PC-3 (cell line): ENCODE measurements around the gene BARHL2. TPM values are rescaled to one million over a fixed set of nuclear protein-coding genes. Genes with fewer than 3 reads are reported as not detected.

Source experiments
- ATAC-seq: fragments of 200-7000 bp; cut with Tn5 transposase; 2 replicates; pipeline ENCODE4 v1.9.1; 2020; ENCODE audit warnings: mild to moderate bottlenecking, moderate library complexity
- BruUV-seq: library from RNA; stranded (reverse); fragments of 400-500 nt; replicated peaks from 2 replicates; lab custom pipeline; 2021; lab: Mats Ljungman, UMichigan
- CTCF ChIA-PET: fragments of 300-600 bp; sonication (Branson Sonifier 250); formaldehyde crosslinking; loops from one replicate; lab custom pipeline; 2022; ENCODE audit warnings: antibody characterized with exemption; lab: Charles Lee
- POLR2A ChIA-PET: fragments of 300-600 bp; sonication (Branson Sonifier 250); formaldehyde crosslinking; loops from one replicate; lab custom pipeline; 2022; ENCODE audit warnings: antibody characterized with exemption; ENCODE audit not compliant: unreplicated experiment; lab: Charles Lee
- DNase-seq: peaks from one replicate; pipeline ENCODE4 v3.0.0-alpha.2; 2015
- H2AFZ ChIP-seq: fragments of 300-600 bp; sonication (generic); 2 replicates; pipeline ENCODE4 v1.6.0; 2016; ENCODE audit warnings: antibody characterized with exemption, low read length
- H3F3A ChIP-seq: fragments of 300-600 bp; sonication (generic); one replicate; pipeline ENCODE4 v1.6.0; 2017; ENCODE audit warnings: antibody characterized with exemption, low read length, control low read depth, mild to moderate bottlenecking; ENCODE audit not compliant: unreplicated experiment
- H3K27ac ChIP-seq: fragments of 300-600 bp; sonication (generic); 2 replicates; pipeline ENCODE4 v1.5.1; 2016; ENCODE audit warnings: mild to moderate bottlenecking, low read length
- H3K27me3 ChIP-seq: fragments of 300-600 bp; sonication (generic); 2 replicates; pipeline ENCODE4 v1.6.1; 2016; ENCODE audit warnings: low read length, mixed read lengths
- H3K36me3 ChIP-seq: fragments of 300-600 bp; sonication (generic); 2 replicates; pipeline ENCODE4 v1.6.1; 2016; ENCODE audit warnings: low read depth, mixed run types, low read length, mixed read lengths
- H3K4me1 ChIP-seq: fragments of 300-600 bp; sonication (generic); 2 replicates; pipeline ENCODE4 v1.5.1; 2016; ENCODE audit warnings: low read length; ENCODE audit not compliant: insufficient read depth
- H3K4me2 ChIP-seq: fragments of 300-600 bp; sonication (generic); 2 replicates; pipeline ENCODE4 v1.6.0; 2016; ENCODE audit warnings: low read length
- H3K4me3 ChIP-seq: fragments of 300-600 bp; sonication (generic); 2 replicates; pipeline ENCODE4 v1.5.1; 2016; ENCODE audit warnings: mild to moderate bottlenecking, low read length, mixed read lengths
- H3K79me2 ChIP-seq: fragments of 300-600 bp; sonication (generic); 2 replicates; pipeline ENCODE4 v1.6.1; 2017; ENCODE audit warnings: low read length, mixed read lengths
- H3K9ac ChIP-seq: fragments of 300-600 bp; sonication (generic); 2 replicates; pipeline ENCODE4 v1.6.0; 2016; ENCODE audit warnings: mild to moderate bottlenecking, low read length
- H3K9me2 ChIP-seq: fragments of 300-600 bp; sonication (generic); replicated peaks from 2 replicates; pipeline ENCODE4 v1.6.1; 2016; ENCODE audit warnings: mixed run types, low read length, mixed read lengths
- H3K9me3 ChIP-seq: fragments of 300-600 bp; sonication (generic); 2 replicates; pipeline ENCODE4 v1.6.1; 2016; ENCODE audit warnings: low read length, mixed read lengths
- H4K20me1 ChIP-seq: fragments of 300-600 bp; sonication (generic); 2 replicates; pipeline ENCODE4 v1.6.1; 2016; ENCODE audit warnings: low read length, mixed read lengths
- EZH2 ChIP-seq: fragments of 300-600 bp; sonication (generic); IDR thresholded peaks from one replicate; pipeline ENCODE4 v1.6.1; 2017; ENCODE audit warnings: antibody characterized with exemption, mild to moderate bottlenecking, low read length; ENCODE audit not compliant: unreplicated experiment
- EZH2phosphoT487 ChIP-seq: fragments of 300-600 bp; sonication (generic); IDR thresholded peaks from 2 replicates; pipeline ENCODE4 v1.6.1; 2018; ENCODE audit warnings: mild to moderate bottlenecking, antibody characterized with exemption, low read length, borderline replicate concordance
- intact Hi-C: fragments of 100-400 bp; cut with micrococcal nuclease; formaldehyde crosslinking; loops from 2 replicates; pipeline ENCODE4 v1.9.0; 2023
- total RNA-seq: library from RNA; depleted of rRNA; stranded (reverse); fragments of >200 nt; gene quantifications from 2 replicates; pipeline ENCODE4 v1.2.3, GENCODE V29; 2014
- TF ChIP-seq, protein P1 (sequence below): fragments of 300-600 bp; sonication (generic); conservative IDR thresholded peaks from 2 replicates; pipeline ENCODE4 v1.5.1; 2017; ENCODE audit warnings: antibody characterized with exemption, low read depth, mild to moderate bottlenecking, low read length

The BARHL2 gene
- total RNA-seq, 1 experiment from 2014 or later: not detected

DNA sequence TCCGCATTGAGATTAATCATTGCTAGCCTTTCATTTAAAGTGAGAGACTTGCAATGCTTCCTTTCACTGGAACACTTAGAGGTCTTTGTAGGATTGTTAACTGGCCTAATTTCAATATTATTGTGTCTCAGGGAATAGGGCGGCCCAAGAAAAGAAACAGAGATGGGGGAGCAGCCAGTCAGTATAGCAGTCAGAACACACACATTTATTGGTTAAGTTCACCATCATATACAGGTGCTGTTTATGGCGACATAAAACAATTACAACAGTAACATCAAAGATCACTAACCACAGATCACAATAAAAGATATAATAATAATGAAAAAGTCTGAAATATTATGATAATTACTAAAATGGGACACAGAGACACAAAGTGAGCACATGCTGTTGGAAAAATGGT is 29.4 kb downstream of the BARHL2 start:
- H3K27me3 ChIP-seq: peaks cover 32% of the 10 kb centered on the region
- no peak overlapping the region for H3K4me2 ChIP-seq
- no peaks in the 10 kb centered on the region for H4K20me1 ChIP-seq
- H3K4me3 ChIP-seq: no peak overlapping the region
- H3F3A ChIP-seq: no peaks in the 10 kb centered on the region
- H3K9me3 ChIP-seq: no peaks in the 10 kb centered on the region
- ChIA-PET CTCF (no interaction called here), POLR2A (no interaction called here)
- no peak overlapping the region for H3K9ac ChIP-seq
- H3K79me2 ChIP-seq: no peaks in the 10 kb centered on the region
- no peaks in the 10 kb centered on the region for H3K36me3 ChIP-seq
- no peak overlapping the region for H2AFZ ChIP-seq
- H3K27ac ChIP-seq: no peak overlapping the region
- intact Hi-C loops: no loop called here
- H3K9me2 ChIP-seq: no peaks in the 10 kb centered on the region
- no peaks in the 10 kb centered on the region for H3K4me1 ChIP-seq
- no peak for ATAC-seq
- no peak for DNase-seq
- TF ChIP-seq EZH2 (no peak), EZH2phosphoT487 (no peak)
- TF ChIP-seq, protein P1, sequence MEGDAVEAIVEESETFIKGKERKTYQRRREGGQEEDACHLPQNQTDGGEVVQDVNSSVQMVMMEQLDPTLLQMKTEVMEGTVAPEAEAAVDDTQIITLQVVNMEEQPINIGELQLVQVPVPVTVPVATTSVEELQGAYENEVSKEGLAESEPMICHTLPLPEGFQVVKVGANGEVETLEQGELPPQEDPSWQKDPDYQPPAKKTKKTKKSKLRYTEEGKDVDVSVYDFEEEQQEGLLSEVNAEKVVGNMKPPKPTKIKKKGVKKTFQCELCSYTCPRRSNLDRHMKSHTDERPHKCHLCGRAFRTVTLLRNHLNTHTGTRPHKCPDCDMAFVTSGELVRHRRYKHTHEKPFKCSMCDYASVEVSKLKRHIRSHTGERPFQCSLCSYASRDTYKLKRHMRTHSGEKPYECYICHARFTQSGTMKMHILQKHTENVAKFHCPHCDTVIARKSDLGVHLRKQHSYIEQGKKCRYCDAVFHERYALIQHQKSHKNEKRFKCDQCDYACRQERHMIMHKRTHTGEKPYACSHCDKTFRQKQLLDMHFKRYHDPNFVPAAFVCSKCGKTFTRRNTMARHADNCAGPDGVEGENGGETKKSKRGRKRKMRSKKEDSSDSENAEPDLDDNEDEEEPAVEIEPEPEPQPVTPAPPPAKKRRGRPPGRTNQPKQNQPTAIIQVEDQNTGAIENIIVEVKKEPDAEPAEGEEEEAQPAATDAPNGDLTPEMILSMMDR: no peak
- no TSS peak for BruUV-seq

DNA sequence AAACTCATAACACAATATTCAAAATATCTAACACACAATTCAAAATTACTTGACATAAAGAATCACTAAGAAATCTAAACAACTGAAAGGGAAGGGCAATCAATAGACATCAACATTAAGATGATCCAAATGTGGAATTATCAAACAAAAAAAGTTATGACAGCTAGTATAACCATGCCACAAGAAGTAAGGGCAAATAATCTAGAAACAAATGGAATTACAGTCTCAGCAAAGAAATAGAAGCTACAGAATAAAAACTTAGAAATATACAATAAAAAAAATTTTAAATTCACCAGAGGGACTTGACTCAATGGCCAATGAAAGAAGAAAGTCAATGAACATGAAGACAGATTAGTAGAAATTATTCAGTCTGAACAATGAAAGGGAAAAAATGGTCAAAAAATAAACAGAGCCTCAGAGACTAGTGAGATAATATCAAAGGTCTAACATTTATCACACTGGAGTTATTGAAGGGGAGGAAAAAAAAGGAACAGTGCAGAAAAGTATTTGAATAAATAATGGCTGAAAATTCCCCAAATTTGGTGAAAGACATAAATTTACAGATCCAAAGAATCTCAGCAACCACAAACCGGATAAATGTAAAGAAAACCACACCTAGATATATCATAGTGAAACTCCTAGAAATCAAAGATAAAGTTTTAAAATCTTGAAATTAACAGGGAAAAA is 41.8 kb downstream of the BARHL2 start:
- Histone ChIP-seq H3K9me2 (no peaks in the 10 kb centered on the region), H3K4me3 (no peak overlapping the region), H3K4me2 (no peak overlapping the region), H3K9me3 (no peaks in the 10 kb centered on the region), H3K4me1 (no peaks in the 10 kb centered on the region), H3K79me2 (no peaks in the 10 kb centered on the region), H3F3A (no peaks in the 10 kb centered on the region), H2AFZ (no peak overlapping the region), H3K9ac (no peak overlapping the region), H4K20me1 (no peaks in the 10 kb centered on the region), H3K36me3 (no peaks in the 10 kb centered on the region), H3K27ac (no peak overlapping the region), H3K27me3 (peaks cover 19% of the 10 kb centered on the region; the same call in 1 of the 2 replicates)
- ATAC-seq (no peak), DNase-seq (no peak)
- ChIA-PET POLR2A (no interaction called here), CTCF (no interaction called here)
- intact Hi-C loops: no loop called here
- no peak for TF ChIP-seq EZH2phosphoT487
- no peak for TF ChIP-seq EZH2
- TF ChIP-seq, protein P1: no peak
- no TSS peak for BruUV-seq

DNA sequence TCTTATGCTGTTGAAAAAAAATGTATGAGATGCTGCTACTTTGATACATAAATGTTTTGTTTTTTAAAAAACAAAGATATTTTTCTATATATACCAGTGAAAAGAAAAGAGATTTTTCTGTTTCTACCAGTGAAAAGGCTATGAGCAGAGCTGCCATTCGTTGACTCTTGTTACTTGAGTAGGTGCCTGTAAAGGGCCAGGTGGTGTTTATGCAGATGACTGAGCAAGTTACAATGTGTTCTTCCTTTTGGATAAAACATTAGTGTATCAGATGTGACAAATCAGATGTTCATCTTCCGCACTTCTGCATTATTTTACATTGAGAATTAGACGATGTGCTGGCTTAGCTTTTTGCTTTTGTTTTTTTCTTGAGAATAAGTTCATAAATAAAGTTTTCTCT is 45.4 kb downstream of the BARHL2 start:
- DNase-seq: no peak
- Histone ChIP-seq H3K4me2 (no peak overlapping the region), H3K27ac (no peak overlapping the region), H3K9ac (no peak overlapping the region), H4K20me1 (no peaks in the 10 kb centered on the region), H3K9me2 (no peaks in the 10 kb centered on the region), H2AFZ (no peak overlapping the region), H3K4me1 (no peaks in the 10 kb centered on the region), H3K4me3 (no peak overlapping the region), H3K27me3 (peaks cover 20% of the 10 kb centered on the region), H3K79me2 (no peaks in the 10 kb centered on the region), H3F3A (no peaks in the 10 kb centered on the region), H3K9me3 (no peaks in the 10 kb centered on the region), H3K36me3 (no peaks in the 10 kb centered on the region)
- ATAC-seq: no peak
- intact Hi-C loops: no loop called here
- TF ChIP-seq EZH2 (no peak), EZH2phosphoT487 (no peak)
- TF ChIP-seq, protein P1: no peak
- BruUV-seq: no TSS peak
- ChIA-PET POLR2A (no interaction called here), CTCF (no interaction called here)
